Esophagus squamous epithelium (tissue), 5 donors: Measurements from ENCODE around the gene C1GALT1. TPM values are rescaled to one million over a fixed set of nuclear protein-coding genes. Genes with fewer than 3 reads are reported as not detected.

Experiments
- DNase-seq: peaks from one replicate; lab custom pipeline; 2025; lab: John Stamatoyannopoulos, UW
- H3K27ac ChIP-seq, 4 donors: fragments of 200-600 bp; sonication (generic); one replicate each; pipeline ENCODE4 v1.5.1; 2016 to 2019; ENCODE audit warnings: mild to moderate bottlenecking in 1 of 4
- H3K27me3 ChIP-seq, 4 donors: fragments of 200-600 bp; sonication (generic); 1 replicate in 3 of 4; 2 replicates in 1 of 4; pipeline versions ENCODE4 v1.5.1 to v1.6.0; 2017 to 2021; ENCODE audit warnings: antibody characterized with exemption in 1 of 4
- H3K36me3 ChIP-seq, 3 donors: fragments of 200-600 bp; sonication (generic); one replicate each; pipeline ENCODE4 v1.5.1; 2016 to 2019
- H3K4me1 ChIP-seq, 3 donors: fragments of 200-600 bp; sonication (generic); one replicate each; pipeline ENCODE4 v1.5.1; 2017 to 2019
- H3K4me3 ChIP-seq, 4 donors: fragments of 200-600 bp; sonication (generic); 1 replicate in 3 of 4; 2 replicates in 1 of 4; pipeline ENCODE4 v1.5.1; 2016 to 2019; ENCODE audit warnings: mild to moderate bottlenecking in 2 of 4, moderate library complexity in 1 of 4
- H3K9me3 ChIP-seq, 3 donors: fragments of 200-600 bp; sonication (generic); one replicate each; pipeline ENCODE4 v1.5.1; 2016 to 2019
- POLR2A ChIP-seq, 4 donors: fragments of 450-650 bp; IDR thresholded peaks; one replicate each; pipeline ENCODE4 v1.6.1; 2017; ENCODE audit warnings: antibody characterized with exemption in 4 of 4, mild to moderate bottlenecking in 4 of 4, moderate library complexity in 3 of 4
- WGBS, 2 donors: methylation state at CpG; one replicate each; pipeline ENCODE4 v1.1.5; 2018; 5-methylcytosine and 5-hydroxymethylcytosine counted together
- intact Hi-C: fragments of 100-400 bp; cut with DNase I; formaldehyde crosslinking; loops from one replicate; pipeline ENCODE4 v1.15.0; 2022
- total RNA-seq, 4 donors: library from RNA; depleted of rRNA; stranded (reverse); fragments of >200 nt; gene quantifications; one replicate each; pipeline ENCODE4 v1.1.0, GENCODE V29; 2016
- TF ChIP-seq, protein P1 (sequence below), 6 experiments: fragments of 450-650 bp in 4 of 6; fragments of 200-600 bp in 2 of 6; sonication (generic) in 2 of 6; IDR thresholded peaks; one replicate each; pipeline ENCODE4 v1.5.1; 2016 to 2019; ENCODE audit warnings: antibody characterized with exemption in 6 of 6, mild to moderate bottlenecking in 4 of 6, moderate library complexity in 4 of 6
- donor health status: DM: yes; HTN: yes; CAD: no.

C1GALT1 gene
- total RNA-seq, 4 donors from 2014 or later = 40.1 to 56.4 (median 43.9) TPM

DNA sequence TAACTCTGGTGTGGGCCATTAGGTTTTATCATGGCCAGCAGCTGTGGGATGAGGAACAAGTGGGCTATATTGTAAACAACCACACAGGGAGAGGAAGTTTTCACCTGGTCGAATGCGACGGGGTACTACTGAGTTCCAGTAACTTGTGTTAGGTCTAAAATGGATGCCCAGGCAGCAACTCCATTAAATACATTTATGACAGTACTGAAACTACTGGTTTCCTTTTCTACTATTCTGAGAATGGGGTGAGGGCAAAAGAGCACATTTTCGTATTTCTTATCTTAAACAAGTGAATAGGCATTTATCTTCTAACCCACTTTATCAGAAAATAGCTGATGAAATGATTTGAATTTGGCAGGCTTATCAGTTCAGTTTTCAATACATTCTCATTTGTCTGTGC, 109.7 kb downstream of the C1GALT1 start:
- H3K36me3 ChIP-seq = no peaks in the 10 kb centered on the region

DNA sequence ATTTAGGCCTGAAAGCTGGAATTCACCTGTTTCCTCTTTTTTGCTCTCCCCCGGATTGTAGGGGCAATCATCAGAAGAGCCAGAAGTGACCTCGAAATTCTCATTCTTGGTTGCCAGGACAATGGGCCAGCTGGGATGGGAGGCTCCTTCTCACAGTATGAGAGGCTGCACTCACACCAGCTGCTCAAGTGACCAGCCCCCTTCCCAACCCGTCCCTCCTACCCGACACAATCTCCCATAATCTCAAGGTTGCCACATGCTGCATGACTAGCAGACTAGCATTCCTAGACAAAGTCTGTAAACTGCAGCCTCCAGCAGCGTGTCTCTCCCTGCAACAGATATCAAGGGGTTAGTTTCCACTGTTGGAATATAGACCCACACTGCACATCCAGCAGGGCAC, 110.3 kb downstream of the C1GALT1 start:
- H3K4me1 ChIP-seq = no peaks in the 10 kb centered on the region
- no peak overlapping the region for H3K27ac ChIP-seq
- no peaks in the 10 kb centered on the region for H3K27me3 ChIP-seq
- no peaks in the 10 kb centered on the region for H3K36me3 ChIP-seq
- no peak overlapping the region for H3K4me3 ChIP-seq
- H3K9me3 ChIP-seq = no peaks in the 10 kb centered on the region
- WGBS, 2 donors = 87 to 88% methylated on average over 4 to 5 of the region's 5 CpGs
- no peak for DNase-seq
- TF ChIP-seq, protein P1, sequence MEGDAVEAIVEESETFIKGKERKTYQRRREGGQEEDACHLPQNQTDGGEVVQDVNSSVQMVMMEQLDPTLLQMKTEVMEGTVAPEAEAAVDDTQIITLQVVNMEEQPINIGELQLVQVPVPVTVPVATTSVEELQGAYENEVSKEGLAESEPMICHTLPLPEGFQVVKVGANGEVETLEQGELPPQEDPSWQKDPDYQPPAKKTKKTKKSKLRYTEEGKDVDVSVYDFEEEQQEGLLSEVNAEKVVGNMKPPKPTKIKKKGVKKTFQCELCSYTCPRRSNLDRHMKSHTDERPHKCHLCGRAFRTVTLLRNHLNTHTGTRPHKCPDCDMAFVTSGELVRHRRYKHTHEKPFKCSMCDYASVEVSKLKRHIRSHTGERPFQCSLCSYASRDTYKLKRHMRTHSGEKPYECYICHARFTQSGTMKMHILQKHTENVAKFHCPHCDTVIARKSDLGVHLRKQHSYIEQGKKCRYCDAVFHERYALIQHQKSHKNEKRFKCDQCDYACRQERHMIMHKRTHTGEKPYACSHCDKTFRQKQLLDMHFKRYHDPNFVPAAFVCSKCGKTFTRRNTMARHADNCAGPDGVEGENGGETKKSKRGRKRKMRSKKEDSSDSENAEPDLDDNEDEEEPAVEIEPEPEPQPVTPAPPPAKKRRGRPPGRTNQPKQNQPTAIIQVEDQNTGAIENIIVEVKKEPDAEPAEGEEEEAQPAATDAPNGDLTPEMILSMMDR (IDR thresholded peaks at IDR 0.05) = no peak
- intact Hi-C loops = no loop called here

More for the DNA sequence above, 109.7 kb downstream of the C1GALT1 start:
- Histone ChIP-seq H3K27me3 (no peaks in the 10 kb centered on the region), H3K27ac (no peak overlapping the region), H3K4me1 (no peaks in the 10 kb centered on the region), H3K9me3 (no peaks in the 10 kb centered on the region), H3K4me3 (no peak overlapping the region)
- intact Hi-C loops = no loop called here
- WGBS, 2 donors = 72 to 86% methylated on average over 4 of the region's 4 CpGs
- no peak for DNase-seq
- no peak for TF ChIP-seq POLR2A (IDR thresholded peaks at IDR 0.05)
- TF ChIP-seq, protein P1 (IDR thresholded peaks at IDR 0.05) = no peak

DNA sequence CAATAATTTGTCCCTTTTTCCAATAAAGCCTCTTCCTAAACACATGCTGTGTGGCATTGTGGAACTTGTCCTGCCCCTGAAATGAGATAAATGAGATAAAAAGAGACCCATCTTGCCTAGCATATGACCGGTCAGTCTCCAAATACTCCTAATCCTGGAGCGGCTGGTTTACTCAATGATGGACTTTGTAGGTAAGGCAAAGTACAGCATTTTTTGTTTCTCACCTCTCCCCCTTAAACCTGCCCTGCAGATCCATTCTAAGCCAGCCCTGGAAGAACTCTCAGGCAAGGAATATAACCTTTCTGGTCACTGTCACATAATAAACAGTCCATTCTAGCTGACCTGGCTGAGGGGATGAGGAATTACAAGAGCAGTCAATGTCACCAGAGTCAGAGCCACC, 110.7 kb downstream of the C1GALT1 start:
- Histone ChIP-seq H3K9me3 (no peaks in the 10 kb centered on the region), H3K4me1 (no peaks in the 10 kb centered on the region), H3K4me3 (no peak overlapping the region), H3K27ac (no peak overlapping the region), H3K36me3 (no peaks in the 10 kb centered on the region), H3K27me3 (no peaks in the 10 kb centered on the region)
- TF ChIP-seq, protein P1 (IDR thresholded peaks at IDR 0.05) = no peak
- TF ChIP-seq POLR2A (IDR thresholded peaks at IDR 0.05) = no peak
- WGBS, 2 donors = 96 to 100% methylated on average over 2 of the region's 2 CpGs
- no peak for DNase-seq
- intact Hi-C loops = no loop called here

DNA sequence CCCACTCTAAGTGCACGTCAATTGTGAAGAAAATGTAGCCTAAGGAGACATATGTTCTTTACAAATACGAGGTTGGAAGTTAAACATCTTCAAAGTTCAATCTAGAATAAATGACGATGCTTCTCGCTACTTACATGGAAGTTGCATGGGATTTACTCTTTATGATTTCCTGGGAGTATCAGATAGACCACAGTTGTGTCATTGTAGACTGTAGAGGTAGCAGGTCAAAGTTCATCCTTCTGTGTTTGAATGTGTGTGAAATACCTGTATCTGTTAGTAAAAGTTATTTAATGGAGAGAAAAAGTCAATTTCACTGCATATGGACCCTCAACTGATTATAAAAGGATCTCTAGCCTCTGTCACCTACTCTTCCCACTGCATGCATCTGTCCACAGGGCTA, 112.6 kb downstream of the C1GALT1 start:
- no peaks in the 10 kb centered on the region for H3K27me3 ChIP-seq
- no peaks in the 10 kb centered on the region for H3K9me3 ChIP-seq
- no peak overlapping the region for H3K27ac ChIP-seq
- H3K4me3 ChIP-seq = no peak overlapping the region
- no peak for DNase-seq
- 72 to 83% methylated on average over 4 of the region's 4 CpGs for WGBS, 2 donors
- H3K4me1 ChIP-seq = peaks cover 0 to under 1% (median 0%) of the 10 kb centered on the region in 3 donors
- no peaks in the 10 kb centered on the region for H3K36me3 ChIP-seq
- TF ChIP-seq, protein P1 (IDR thresholded peaks at IDR 0.05) = no peak
- no peak for TF ChIP-seq POLR2A (IDR thresholded peaks at IDR 0.05)
- intact Hi-C loops = no loop called here
